HL-60 (cell line): ENCODE measurements around the gene BRPF3.

ENCODE experiments used
- DNase-seq, 2 experiments: peaks; one replicate each; pipeline ENCODE4 v3.0.0-alpha.2; 2010 to 2020; ENCODE audit warnings: low read depth in 1 of 2, low spot score in 1 of 2
- H3K27ac ChIP-seq: fragments of 250-450 bp; sonication (Bioruptor Pico); replicated peaks from 2 replicates; pipeline ENCODE4 v1.5.1; 2020; ENCODE audit warnings: mild to moderate bottlenecking, moderate library complexity
- H3K27me3 ChIP-seq: fragments of 250-450 bp; sonication (Bioruptor Pico); 2 replicates; pipeline ENCODE4 v1.5.1; 2021; ENCODE audit warnings: mild to moderate bottlenecking, moderate library complexity; ENCODE audit not compliant: insufficient read depth, poor library complexity, severe bottlenecking
- H3K4me3 ChIP-seq: replicated peaks from 2 replicates; pipeline ENCODE4 v1.5.1; 2011; ENCODE audit warnings: mild to moderate bottlenecking, control low read depth, low read length; ENCODE audit not compliant: insufficient read depth
- CTCF ChIP-seq: IDR thresholded peaks from one replicate; pipeline ENCODE4 v1.5.1; 2011; ENCODE audit warnings: low read length, control low read depth, inconsistent platforms; ENCODE audit not compliant: insufficient read depth
- GABPA ChIP-seq: IDR thresholded peaks from 2 replicates; pipeline ENCODE4 v1.6.1; 2012; ENCODE audit warnings: low read depth
- POLR2AphosphoS5 ChIP-seq: IDR thresholded peaks from 2 replicates; pipeline ENCODE4 v1.6.1; 2012; ENCODE audit warnings: low read depth
- REST ChIP-seq: IDR thresholded peaks from 2 replicates; pipeline ENCODE4 v1.6.1; 2012; ENCODE audit warnings: low read depth; ENCODE audit not compliant: insufficient replicate concordance
- SPI1 ChIP-seq: IDR thresholded peaks from 2 replicates; pipeline ENCODE4 v1.6.1; 2012; ENCODE audit warnings: low read depth, mild to moderate bottlenecking, borderline replicate concordance

The BRPF3 gene

GRCh38 chr6:36243562-36244212 is 47.1 kb downstream of the BRPF3 start:
- Histone ChIP-seq H3K27me3 (no peaks in the 10 kb centered on the region), H3K27ac (no peak overlapping the region), H3K4me3 (no peak overlapping the region)
- no peak for DNase-seq
- no peak for TF ChIP-seq REST
- no peak for TF ChIP-seq SPI1
- no peak for TF ChIP-seq POLR2AphosphoS5
- TF ChIP-seq CTCF = no peak
- no peak for TF ChIP-seq GABPA

- no peak for TF ChIP-seq REST
- no peak for TF ChIP-seq GABPA
- TF ChIP-seq POLR2AphosphoS5 = no peak
- TF ChIP-seq SPI1 = no peak
- TF ChIP-seq CTCF = no peak
- no peaks in the 10 kb centered on the region for H3K27me3 ChIP-seq
- no peak for DNase-seq
- no peak overlapping the region for H3K4me3 ChIP-seq
- no peak overlapping the region for H3K27ac ChIP-seq
Observed at GRCh38 chr6:36244641-36245280, 48.2 kb downstream of the BRPF3 start.

GRCh38 chr6:36245572-36246061 is 49.1 kb downstream of the BRPF3 start:
- H3K4me3 ChIP-seq = no peak overlapping the region
- H3K27ac ChIP-seq = no peak overlapping the region
- DNase-seq = peak in 1 of 2 experiments; percentile 22

More at GRCh38 chr6:36245572-36246061, 49.1 kb downstream of the BRPF3 start:
- TF ChIP-seq POLR2AphosphoS5 (no peak), CTCF (no peak)
- H3K27me3 ChIP-seq = no peaks in the 10 kb centered on the region
